Measurements from ENCODE around the gene HAGH. TPM values are rescaled to one million over a fixed set of nuclear protein-coding genes. Genes with fewer than 3 reads are reported as not detected.

The HAGH gene
- total RNA-seq, 2 experiments from 2014 or later = 44.1 to 44.2 TPM

- H3K4me3 Mint-ChIP-seq = no peak overlapping the region
- no peak overlapping the region for H3K27ac Mint-ChIP-seq
- peaks cover 7% of the 10 kb centered on the region for H3K36me3 Mint-ChIP-seq
- CTCF ChIA-PET = interaction anchor here (0.7 to 1.4 kb wide), 2 partner anchors 45 to 63 kb away, joined by 3 read pairs; no protein-coding TSS in a partner anchor
- no peaks in the 10 kb centered on the region for H3K9me3 Mint-ChIP-seq (ENCODE audit: low read depth)
- peaks cover 5% of the 10 kb centered on the region for H3K4me1 Mint-ChIP-seq
- no peak for ATAC-seq
- no peak for DNase-seq
- H3K27me3 Mint-ChIP-seq = no peaks in the 10 kb centered on the region
Observed at GRCh38 chr16:1768767-1769401, 57.7 kb downstream of the HAGH start.

- CTCF ChIA-PET = interaction anchor here (0.7 to 1.4 kb wide), 2 partner anchors 45 to 63 kb away, joined by 3 read pairs; no protein-coding TSS in a partner anchor
- Mint-ChIP-seq H3K27ac (no peak overlapping the region), H3K4me1 (peaks cover 4% of the 10 kb centered on the region), H3K36me3 (peaks cover 7% of the 10 kb centered on the region), H3K4me3 (no peak overlapping the region), H3K27me3 (no peaks in the 10 kb centered on the region), H3K9me3 (ENCODE audit: low read depth) (no peaks in the 10 kb centered on the region)
- ATAC-seq (no peak), DNase-seq (no peak)
Observed at GRCh38 chr16:1768061-1768766, 58.4 kb downstream of the HAGH start.

GRCh38 chr16:1767116-1767994, 59.3 kb downstream of the HAGH start:
- Mint-ChIP-seq H3K4me3 (no peak overlapping the region), H3K27ac (no peak overlapping the region), H3K4me1 (peaks cover 4% of the 10 kb centered on the region), H3K9me3 (ENCODE audit: low read depth) (no peaks in the 10 kb centered on the region), H3K36me3 (peaks cover 5% of the 10 kb centered on the region), H3K27me3 (no peaks in the 10 kb centered on the region)
- CTCF ChIA-PET = interaction anchor here (1.4 kb wide), 1 partner anchor 62 kb away, joined by 3 read pairs; no protein-coding TSS in a partner anchor
- ATAC-seq (no peak), DNase-seq (no peak)

GRCh38 chr16:1766701-1767100, 59.9 kb downstream of the HAGH start:
- ATAC-seq = no peak
- peaks cover 4% of the 10 kb centered on the region for H3K4me1 Mint-ChIP-seq
- H3K36me3 Mint-ChIP-seq = peaks cover 2% of the 10 kb centered on the region
- no peaks in the 10 kb centered on the region for H3K27me3 Mint-ChIP-seq
- H3K4me3 Mint-ChIP-seq = no peak overlapping the region
- H3K27ac Mint-ChIP-seq = no peak overlapping the region
- CTCF ChIA-PET = no interaction called here
- H3K9me3 Mint-ChIP-seq (ENCODE audit: low read depth) = no peaks in the 10 kb centered on the region
- DNase-seq = no peak

GRCh38 chr16:1766231-1766630, 60.4 kb downstream of the HAGH start:
- H3K27ac Mint-ChIP-seq = no peak overlapping the region
- no peaks in the 10 kb centered on the region for H3K27me3 Mint-ChIP-seq
- DNase-seq = no peak
- CTCF ChIA-PET = no interaction called here
- H3K36me3 Mint-ChIP-seq = peaks cover 4% of the 10 kb centered on the region
- H3K9me3 Mint-ChIP-seq (ENCODE audit: low read depth) = no peaks in the 10 kb centered on the region
- no peak overlapping the region for H3K4me3 Mint-ChIP-seq
- ATAC-seq = no peak
- H3K4me1 Mint-ChIP-seq = peaks cover 4% of the 10 kb centered on the region

- DNase-seq (no peak), ATAC-seq (no peak)
- H3K4me1 Mint-ChIP-seq = peaks cover 4% of the 10 kb centered on the region
- H3K9me3 Mint-ChIP-seq (ENCODE audit: low read depth) = no peaks in the 10 kb centered on the region
- no peak overlapping the region for H3K27ac Mint-ChIP-seq
- no peak overlapping the region for H3K4me3 Mint-ChIP-seq
- H3K27me3 Mint-ChIP-seq = no peaks in the 10 kb centered on the region
- CTCF ChIA-PET = interaction anchor here (0.9 kb wide), 1 partner anchor 42 kb away, joined by 3 read pairs; no protein-coding TSS in a partner anchor
- H3K36me3 Mint-ChIP-seq = peaks cover 6% of the 10 kb centered on the region
Observed at GRCh38 chr16:1765826-1766225, 60.8 kb downstream of the HAGH start.

GRCh38 chr16:1764971-1765370, 61.7 kb downstream of the HAGH start:
- DNase-seq (no peak), ATAC-seq (no peak)
- Mint-ChIP-seq H3K4me3 (no peak overlapping the region), H3K36me3 (peaks cover 6% of the 10 kb centered on the region), H3K9me3 (ENCODE audit: low read depth) (no peaks in the 10 kb centered on the region), H3K4me1 (peaks cover under 1% of the 10 kb centered on the region), H3K27me3 (no peaks in the 10 kb centered on the region), H3K27ac (no peak overlapping the region)
- CTCF ChIA-PET = interaction anchor here (0.6 to 1.6 kb wide), 4 partner anchors 9 to 365 kb away, joined by 3 read pairs; no protein-coding TSS in a partner anchor

GRCh38 chr16:1763521-1764511, 62.8 kb downstream of the HAGH start:
- CTCF ChIA-PET = interaction anchor here (0.6 to 1.6 kb wide), 2 partner anchors 10 kb away, joined by 3 read pairs; no protein-coding TSS in a partner anchor
- Mint-ChIP-seq H3K4me1 (no peaks in the 10 kb centered on the region), H3K36me3 (peaks cover 6% of the 10 kb centered on the region), H3K9me3 (ENCODE audit: low read depth) (no peaks in the 10 kb centered on the region), H3K4me3 (no peak overlapping the region), H3K27me3 (no peaks in the 10 kb centered on the region), H3K27ac (no peak overlapping the region)
- DNase-seq = no peak
- ATAC-seq = no peak

- H3K9me3 Mint-ChIP-seq (ENCODE audit: low read depth) = no peaks in the 10 kb centered on the region
- H3K36me3 Mint-ChIP-seq = peaks cover 4% of the 10 kb centered on the region
- no peak for ATAC-seq
- H3K4me1 Mint-ChIP-seq = peaks cover 2% of the 10 kb centered on the region
- CTCF ChIA-PET = no interaction called here
- no peak for DNase-seq
- no peak overlapping the region for H3K27ac Mint-ChIP-seq
- H3K27me3 Mint-ChIP-seq = no peaks in the 10 kb centered on the region
- H3K4me3 Mint-ChIP-seq = no peak overlapping the region
Observed at GRCh38 chr16:1762879-1763520, 63.6 kb downstream of the HAGH start.

GRCh38 chr16:1762196-1762878, 64.3 kb downstream of the HAGH start:
- CTCF ChIA-PET = no interaction called here
- H3K27ac Mint-ChIP-seq = no peak overlapping the region
- H3K9me3 Mint-ChIP-seq (ENCODE audit: low read depth) = no peaks in the 10 kb centered on the region
- DNase-seq (no peak), ATAC-seq (no peak)
- H3K36me3 Mint-ChIP-seq = peaks cover 4% of the 10 kb centered on the region
- H3K27me3 Mint-ChIP-seq = no peaks in the 10 kb centered on the region
- H3K4me1 Mint-ChIP-seq = peaks cover 7% of the 10 kb centered on the region
- H3K4me3 Mint-ChIP-seq = no peak overlapping the region

GRCh38 chr16:1761751-1762150, 64.9 kb downstream of the HAGH start:
- ATAC-seq (no peak), DNase-seq (no peak)
- no peaks in the 10 kb centered on the region for H3K9me3 Mint-ChIP-seq (ENCODE audit: low read depth)
- CTCF ChIA-PET = no interaction called here
- H3K4me3 Mint-ChIP-seq = no peak overlapping the region
- H3K27me3 Mint-ChIP-seq = no peaks in the 10 kb centered on the region
- H3K4me1 Mint-ChIP-seq = peaks cover 13% of the 10 kb centered on the region
- H3K27ac Mint-ChIP-seq = no peak overlapping the region
- H3K36me3 Mint-ChIP-seq = peaks cover 4% of the 10 kb centered on the region

- DNase-seq = no peak
- Mint-ChIP-seq H3K4me3 (no peak overlapping the region), H3K4me1 (peaks cover 16% of the 10 kb centered on the region), H3K36me3 (peaks cover 4% of the 10 kb centered on the region), H3K27ac (no peak overlapping the region), H3K9me3 (ENCODE audit: low read depth) (no peaks in the 10 kb centered on the region), H3K27me3 (no peaks in the 10 kb centered on the region)
- CTCF ChIA-PET = no interaction called here
- no peak for ATAC-seq
Observed at GRCh38 chr16:1760911-1761310, 65.7 kb downstream of the HAGH start.
